Measurements from ENCODE around the gene SF3A2. TPM values are rescaled to one million over a fixed set of nuclear protein-coding genes. Genes with fewer than 3 reads are reported as not detected.
"Not testable (repeated sequence)": the region's sequence is repeated elsewhere in the genome, so short reads cannot be mapped to it uniquely, and the experiment has no call there.

Gene SF3A2
- total RNA-seq, 4 donors from 2014 or later: 21.4 to 84.0 (median 51.8) TPM

DNA sequence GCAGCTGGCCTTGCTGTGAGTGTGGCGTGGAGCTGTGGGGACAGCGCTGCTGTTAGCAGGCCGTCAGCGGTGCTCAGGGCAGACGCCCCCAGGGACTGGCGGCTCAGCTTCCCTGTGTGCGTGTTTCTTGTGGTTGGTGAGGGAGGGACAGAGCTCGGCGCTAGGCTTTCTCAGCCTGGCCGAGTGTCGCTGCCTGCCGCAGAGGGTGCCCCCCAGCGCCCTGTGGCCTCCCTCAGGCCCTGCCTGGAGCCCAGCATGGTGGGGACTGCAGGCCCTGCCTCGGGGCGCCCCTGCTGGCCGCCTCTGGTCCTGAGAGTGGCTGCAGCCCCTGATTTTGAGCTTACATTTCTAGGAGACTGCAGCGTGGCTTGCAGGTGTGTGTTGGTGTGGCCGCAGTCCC, 37.4 kb upstream of the SF3A2 start:
- WGBS, 2 donors: 28 to 61% methylated on average over 8 to 18 of the region's 18 CpGs
- TF ChIP-seq, protein P1, sequence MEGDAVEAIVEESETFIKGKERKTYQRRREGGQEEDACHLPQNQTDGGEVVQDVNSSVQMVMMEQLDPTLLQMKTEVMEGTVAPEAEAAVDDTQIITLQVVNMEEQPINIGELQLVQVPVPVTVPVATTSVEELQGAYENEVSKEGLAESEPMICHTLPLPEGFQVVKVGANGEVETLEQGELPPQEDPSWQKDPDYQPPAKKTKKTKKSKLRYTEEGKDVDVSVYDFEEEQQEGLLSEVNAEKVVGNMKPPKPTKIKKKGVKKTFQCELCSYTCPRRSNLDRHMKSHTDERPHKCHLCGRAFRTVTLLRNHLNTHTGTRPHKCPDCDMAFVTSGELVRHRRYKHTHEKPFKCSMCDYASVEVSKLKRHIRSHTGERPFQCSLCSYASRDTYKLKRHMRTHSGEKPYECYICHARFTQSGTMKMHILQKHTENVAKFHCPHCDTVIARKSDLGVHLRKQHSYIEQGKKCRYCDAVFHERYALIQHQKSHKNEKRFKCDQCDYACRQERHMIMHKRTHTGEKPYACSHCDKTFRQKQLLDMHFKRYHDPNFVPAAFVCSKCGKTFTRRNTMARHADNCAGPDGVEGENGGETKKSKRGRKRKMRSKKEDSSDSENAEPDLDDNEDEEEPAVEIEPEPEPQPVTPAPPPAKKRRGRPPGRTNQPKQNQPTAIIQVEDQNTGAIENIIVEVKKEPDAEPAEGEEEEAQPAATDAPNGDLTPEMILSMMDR (IDR thresholded peaks at IDR 0.05): peak in 3 of 5 experiments; percentile 13 to 30 (median 25)
- no peak for TF ChIP-seq POLR2A (IDR thresholded peaks at IDR 0.05)
- no peak for TF ChIP-seq EP300 (IDR thresholded peaks at IDR 0.05)
- H3K36me3 ChIP-seq: peaks cover 0 to 85% (median 0%) of the 10 kb centered on the region in 3 donors

DNA sequence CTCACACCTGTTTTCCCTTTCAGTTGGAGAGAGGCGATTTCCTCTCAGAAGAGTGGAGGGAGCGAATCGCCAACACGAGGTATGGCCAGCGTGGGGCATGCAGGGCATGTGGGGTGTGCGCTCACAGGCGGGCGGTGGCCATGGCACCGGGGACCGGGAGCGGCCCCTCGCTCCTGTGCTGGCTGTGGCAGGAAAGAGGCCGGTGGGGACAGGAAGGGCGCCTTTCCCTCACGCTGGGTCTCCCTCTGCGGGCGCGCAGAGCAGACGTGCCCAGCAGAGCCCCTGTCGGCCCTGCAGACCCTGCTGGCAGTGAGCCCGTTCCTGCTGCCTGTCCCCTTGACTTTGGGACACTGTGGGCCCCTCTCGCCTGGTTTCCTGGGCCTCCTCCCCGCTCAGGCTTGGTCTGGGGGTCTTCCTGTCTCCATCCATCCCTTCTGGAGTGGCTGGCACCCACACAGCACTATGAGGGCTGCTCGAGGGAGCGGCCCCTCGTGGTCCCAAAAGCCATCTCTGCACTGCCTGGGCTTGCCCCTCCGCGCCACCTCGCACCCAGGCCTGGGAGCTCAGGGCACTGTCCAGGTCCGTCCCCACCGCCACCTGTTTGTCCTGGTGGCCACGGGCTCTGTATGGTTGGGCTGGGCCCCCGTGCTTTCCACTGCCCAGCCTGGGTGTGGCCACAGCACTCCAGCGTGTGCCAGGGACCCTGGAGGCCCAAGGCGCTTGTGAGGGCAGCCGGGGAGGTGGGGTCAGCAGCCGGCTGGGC, 36.6 kb upstream of the SF3A2 start:
- H3K4me1 ChIP-seq: peaks cover 0 to 16% (median 0%) of the 10 kb centered on the region in 4 donors
- WGBS, 2 donors: 85 to 94% methylated on average over 30 to 35 of the region's 37 CpGs
- no peak for DNase-seq (ENCODE audit: low spot score in 2 of 2)
- H3K4me3 ChIP-seq: no peak overlapping the region
- H3K36me3 ChIP-seq: peaks cover 0 to 85% (median 0%) of the 10 kb centered on the region in 3 donors
- H3K9me3 ChIP-seq: no peaks in the 10 kb centered on the region
- H3K27me3 ChIP-seq: no peaks in the 10 kb centered on the region
- no peak overlapping the region for H3K27ac ChIP-seq
- no peak for TF ChIP-seq POLR2A (IDR thresholded peaks at IDR 0.05)
- no peak for TF ChIP-seq EP300 (IDR thresholded peaks at IDR 0.05)
- TF ChIP-seq, protein P1 (IDR thresholded peaks at IDR 0.05): no peak

More for the DNA sequence above, 37.4 kb upstream of the SF3A2 start:
- H3K4me3 ChIP-seq: no peak overlapping the region
- DNase-seq (ENCODE audit: low spot score in 2 of 2): no peak
- peaks cover 0 to 16% (median 0%) of the 10 kb centered on the region in 4 donors for H3K4me1 ChIP-seq
- H3K27me3 ChIP-seq: no peaks in the 10 kb centered on the region
- H3K9me3 ChIP-seq: no peaks in the 10 kb centered on the region
- no peak overlapping the region for H3K27ac ChIP-seq

DNA sequence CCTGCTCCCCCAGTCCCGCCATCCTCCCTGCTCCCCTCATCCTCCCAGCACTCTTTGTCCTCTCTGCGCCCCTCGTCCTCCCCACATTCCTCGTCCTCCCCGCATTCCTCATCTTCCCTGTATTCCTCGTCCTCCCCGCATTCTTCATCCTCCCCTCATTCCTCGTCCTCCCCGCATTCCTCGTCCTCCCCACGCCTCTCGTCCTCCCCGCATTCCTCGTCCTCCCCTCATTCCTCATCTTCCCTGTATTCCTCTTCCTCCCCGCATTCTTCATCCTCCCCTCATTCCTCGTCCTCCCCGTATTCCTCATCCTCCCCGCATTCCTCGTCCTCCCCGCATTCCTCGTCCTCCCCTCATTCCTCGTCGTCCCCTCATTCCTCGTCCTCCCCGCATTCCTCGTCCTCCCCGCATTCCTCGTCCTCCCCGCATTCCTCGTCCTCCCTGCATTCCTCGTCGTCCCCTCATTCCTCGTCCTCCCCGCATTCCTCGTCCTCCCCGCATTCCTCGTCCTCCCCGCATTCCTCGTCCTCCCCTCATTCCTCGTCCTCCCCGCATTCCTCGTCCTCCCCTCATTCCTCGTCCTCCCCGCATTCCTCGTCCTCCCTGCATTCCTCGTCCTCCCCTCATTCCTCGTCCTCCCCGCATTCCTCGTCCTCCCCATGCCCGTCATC, 35.9 kb upstream of the SF3A2 start:
- H3K4me1 ChIP-seq: peaks cover 0 to 16% (median 0%) of the 10 kb centered on the region in 4 donors
- H3K4me3 ChIP-seq; DNase-seq (ENCODE audit: low spot score in 2 of 2); H3K27me3 ChIP-seq; H3K27ac ChIP-seq; H3K9me3 ChIP-seq: not testable (repeated sequence)
- peaks cover 0 to 79% (median 0%) of the 10 kb centered on the region in 3 donors for H3K36me3 ChIP-seq
- 90 to 92% methylated on average over 50 of the region's 50 CpGs for WGBS, 2 donors

DNA sequence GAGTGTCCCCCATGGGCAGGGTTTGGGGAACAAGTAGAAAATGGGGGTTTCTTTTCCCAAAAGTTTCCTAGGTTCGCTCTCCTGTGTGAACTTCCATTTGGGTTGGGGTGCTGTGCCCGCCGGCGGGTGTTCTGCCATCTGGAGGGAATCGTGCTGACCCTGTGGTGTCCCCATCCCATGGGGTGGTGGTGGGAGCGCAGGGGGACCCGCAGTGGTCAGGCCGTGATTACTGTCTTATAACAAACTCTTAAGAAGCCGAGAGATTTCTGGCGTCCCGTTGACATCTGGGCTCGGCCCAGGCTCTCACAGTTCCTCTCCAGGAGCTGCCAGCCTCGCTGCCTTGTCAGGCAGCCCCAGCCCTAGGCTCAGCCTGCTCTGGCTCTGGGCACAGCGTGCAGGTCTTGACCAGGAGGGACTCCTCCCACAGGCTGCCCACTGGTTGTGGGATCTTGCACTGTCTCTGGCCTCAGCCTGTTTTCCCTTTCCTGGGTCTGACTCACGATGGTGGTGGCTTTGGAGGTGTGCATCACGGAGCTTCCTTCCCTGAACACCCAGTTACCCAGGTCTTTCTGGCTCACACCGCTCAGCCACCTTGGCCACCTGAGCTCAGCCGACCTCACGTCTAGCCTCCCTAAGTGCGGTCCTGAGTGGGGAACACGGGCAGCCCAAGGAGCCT, 35.0 kb upstream of the SF3A2 start:
- H3K9me3 ChIP-seq: no peaks in the 10 kb centered on the region
- TF ChIP-seq, protein P1 (IDR thresholded peaks at IDR 0.05): no peak
- TF ChIP-seq EP300 (IDR thresholded peaks at IDR 0.05) (no peak), POLR2A (IDR thresholded peaks at IDR 0.05) (no peak)
- WGBS, 2 donors: 92% methylated on average over 21 of the region's 21 CpGs
- no peak for DNase-seq (ENCODE audit: low spot score in 2 of 2)
- peaks cover 0 to 72% (median 0%) of the 10 kb centered on the region in 3 donors for H3K36me3 ChIP-seq
- H3K27me3 ChIP-seq: no peaks in the 10 kb centered on the region
- H3K4me1 ChIP-seq: peaks cover 0 to 16% (median 0%) of the 10 kb centered on the region in 4 donors
- H3K4me3 ChIP-seq: no peak overlapping the region
- no peak overlapping the region for H3K27ac ChIP-seq

DNA sequence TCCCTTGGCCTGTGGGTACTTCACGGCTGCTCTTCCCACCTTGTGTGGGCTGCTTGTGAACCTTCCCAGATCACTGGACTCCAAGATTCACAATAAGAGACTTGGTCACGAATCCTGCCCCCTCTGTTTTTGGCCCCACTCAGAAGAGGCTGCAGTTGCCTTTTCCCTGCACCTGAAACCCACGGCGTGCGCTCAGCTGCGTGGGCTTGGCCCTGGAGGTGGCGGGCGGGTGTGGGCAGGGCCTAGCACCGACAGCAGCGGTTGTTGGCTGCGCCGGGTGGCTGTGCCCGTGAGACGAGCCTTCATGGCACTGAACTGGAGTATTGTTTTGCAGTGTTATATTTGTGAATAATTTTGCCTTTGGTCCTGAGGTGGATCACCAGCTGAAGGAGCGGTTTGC, 34.3 kb upstream of the SF3A2 start:
- TF ChIP-seq, protein P1 (IDR thresholded peaks at IDR 0.05): no peak
- TF ChIP-seq POLR2A (IDR thresholded peaks at IDR 0.05) (no peak), EP300 (IDR thresholded peaks at IDR 0.05) (no peak)
- peaks cover 0 to 72% (median 0%) of the 10 kb centered on the region in 3 donors for H3K36me3 ChIP-seq

More for the DNA sequence above, 34.3 kb upstream of the SF3A2 start:
- no peak for DNase-seq (ENCODE audit: low spot score in 2 of 2)
- H3K27me3 ChIP-seq: no peaks in the 10 kb centered on the region
- H3K4me3 ChIP-seq: no peak overlapping the region
- 72 to 84% methylated on average over 15 of the region's 15 CpGs for WGBS, 2 donors
- H3K27ac ChIP-seq: no peak overlapping the region
- peaks cover 0 to 16% (median 0%) of the 10 kb centered on the region in 4 donors for H3K4me1 ChIP-seq
- no peaks in the 10 kb centered on the region for H3K9me3 ChIP-seq
